Caco-2 (cell line): ENCODE data around the gene LYPD3. TPM values are rescaled to one million over a fixed set of nuclear protein-coding genes. Genes with fewer than 3 reads are reported as not detected.

Source experiments
- BruUV-seq: library from RNA; stranded (reverse); fragments of 400-500 nt; replicated peaks from 2 replicates; lab custom pipeline; 2021; lab: Mats Ljungman, UMichigan
- CTCF ChIA-PET: fragments of 300-600 bp; sonication (Branson Sonifier 250); formaldehyde crosslinking; loops from one replicate; lab custom pipeline; 2022; ENCODE audit warnings: antibody characterized with exemption; lab: Charles Lee
- POLR2A ChIA-PET: fragments of 300-600 bp; sonication (Branson Sonifier 250); formaldehyde crosslinking; loops from one replicate; lab custom pipeline; 2022; ENCODE audit warnings: antibody characterized with exemption; lab: Charles Lee
- DNase-seq, 2 experiments: peaks; one replicate each; pipeline versions ENCODE4 v3.0.0 to v3.0.0-alpha.2; 2020 to 2022
- H3K27me3 ChIP-seq: replicated peaks from 2 replicates; pipeline ENCODE4 v1.6.0; 2011; ENCODE audit warnings: low read length; ENCODE audit not compliant: control insufficient read depth, insufficient read depth
- H3K36me3 ChIP-seq: 2 replicates; pipeline ENCODE4 v1.5.1; 2011; ENCODE audit warnings: low read length; ENCODE audit not compliant: control insufficient read depth, insufficient read depth
- H3K4me1 ChIP-seq: fragments of 250-450 bp; sonication (Bioruptor Pico); 2 replicates; pipeline ENCODE4 v1.5.1; 2020; ENCODE audit warnings: mild to moderate bottlenecking
- H3K4me3 ChIP-seq: 2 replicates; pipeline ENCODE4 v1.5.1; 2011; ENCODE audit warnings: low read depth, mild to moderate bottlenecking, control low read depth, low read length
- H3K9me3 ChIP-seq: fragments of 250-450 bp; sonication (Bioruptor Pico); 2 replicates; pipeline ENCODE4 v1.5.1; 2020; ENCODE audit warnings: mild to moderate bottlenecking, moderate library complexity
- H3K27ac Mint-ChIP-seq: one replicate; pipeline ENCODE4 v1.8.0; 2022; ENCODE audit warnings: mixed read lengths; ENCODE audit not compliant: unreplicated experiment
- H3K27me3 Mint-ChIP-seq: one replicate; pipeline ENCODE4 v1.8.0; 2022; ENCODE audit warnings: mixed read lengths; ENCODE audit not compliant: insufficient read depth, unreplicated experiment
- H3K36me3 Mint-ChIP-seq: one replicate; pipeline ENCODE4 v1.8.0; 2022; ENCODE audit warnings: mild to moderate bottlenecking, mixed read lengths; ENCODE audit not compliant: insufficient read depth, unreplicated experiment
- H3K4me1 Mint-ChIP-seq: one replicate; pipeline ENCODE4 v1.8.0; 2022; ENCODE audit warnings: low read depth, mixed read lengths; ENCODE audit not compliant: unreplicated experiment
- H3K4me3 Mint-ChIP-seq: one replicate; pipeline ENCODE4 v1.8.0; 2022; ENCODE audit warnings: mild to moderate bottlenecking, moderate library complexity, mixed read lengths; ENCODE audit not compliant: unreplicated experiment
- H3K9me3 Mint-ChIP-seq: one replicate; pipeline ENCODE4 v1.8.0; 2022; ENCODE audit warnings: mixed read lengths; ENCODE audit not compliant: unreplicated experiment
- intact Hi-C: fragments of 100-400 bp; cut with micrococcal nuclease; formaldehyde crosslinking; loops from one replicate; pipeline ENCODE4 v1.10.0; 2022; ENCODE audit not compliant: unreplicated experiment
- total RNA-seq: library from RNA; stranded (reverse); gene quantifications from 2 replicates; pipeline ENCODE4 v1.2.3, GENCODE V29; 2022
- TF ChIP-seq, protein P1 (sequence below), 2 experiments: fragments of 200-600 bp in 1 of 2; IDR thresholded peaks; 1 replicate in 1 of 2; 2 replicates in 1 of 2; pipeline versions ENCODE4 v1.5.1 to v1.8.0; 2011 to 2022; ENCODE audit warnings: antibody characterized with exemption in 1 of 2, control low read depth in 1 of 2, inconsistent platforms in 1 of 2, low read depth in 1 of 2, low read length in 1 of 2, mild to moderate bottlenecking in 1 of 2, moderate library complexity in 1 of 2; ENCODE audit not compliant: insufficient read depth in 1 of 2, severe bottlenecking in 1 of 2, unreplicated experiment in 1 of 2

The LYPD3 gene
- total RNA-seq, 1 experiment from 2014 or later: 1.3 TPM

DNA sequence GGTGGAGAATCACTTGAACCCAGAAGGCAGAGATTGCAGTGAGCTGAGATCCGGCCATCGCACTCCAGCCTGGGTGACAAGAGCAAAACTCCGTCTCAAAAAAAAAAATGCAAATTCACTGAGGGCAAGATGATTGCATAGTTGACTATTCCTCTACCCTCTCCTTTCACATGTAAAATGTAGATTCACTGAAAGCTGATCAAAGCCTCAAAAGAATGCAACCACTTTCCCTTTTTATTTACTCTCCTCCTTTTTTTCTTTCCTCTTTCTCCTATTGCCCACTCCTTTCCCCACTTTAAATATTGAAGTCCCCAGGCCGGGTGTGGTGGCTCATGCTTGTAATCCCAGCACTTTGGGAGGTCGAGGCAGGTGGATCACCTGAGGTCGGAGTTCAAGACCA, 44.5 kb downstream of the LYPD3 start:
- H3K27ac Mint-ChIP-seq: no peak overlapping the region
- CTCF ChIA-PET: interaction anchor here (0.7 kb wide), 1 partner anchor 988 kb away, joined by 4 read pairs; no protein-coding TSS in a partner anchor

DNA sequence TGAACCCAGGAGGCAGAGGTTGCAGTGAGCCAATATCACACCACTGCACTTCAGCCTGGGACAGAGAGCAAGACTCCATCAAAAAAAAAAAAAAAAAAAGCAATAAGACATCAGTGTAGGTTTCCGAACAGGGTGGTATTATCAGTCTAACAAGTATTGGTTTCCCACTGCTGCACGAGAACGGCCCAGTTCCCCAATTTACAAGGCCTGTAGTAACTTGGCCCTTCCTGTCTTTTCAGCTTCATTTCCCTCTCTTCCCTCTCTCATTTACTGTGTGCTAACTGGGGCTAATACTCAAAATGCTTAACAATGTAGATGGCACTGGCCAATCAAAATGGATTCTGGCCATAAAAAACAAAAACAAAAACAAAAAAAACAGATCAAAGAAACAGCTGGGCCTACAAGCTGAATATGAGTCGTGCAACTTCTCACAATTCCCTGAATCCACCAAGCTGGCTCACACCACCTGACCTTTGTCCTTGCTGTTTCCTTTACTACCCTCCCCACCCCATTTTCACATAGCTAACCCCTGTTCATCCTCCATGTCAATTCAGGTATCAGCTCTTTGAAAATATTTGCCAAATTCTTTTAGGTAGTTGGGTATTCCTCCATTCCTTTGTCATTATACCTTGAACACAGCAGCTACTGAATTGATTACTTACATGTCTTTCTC, 48.3 kb downstream of the LYPD3 start:
- no peak overlapping the region for H3K4me3 ChIP-seq
- POLR2A ChIA-PET: no interaction called here
- no TSS peak for BruUV-seq

More for the DNA sequence above, 44.5 kb downstream of the LYPD3 start:
- no peak for DNase-seq
- TF ChIP-seq, protein P1, sequence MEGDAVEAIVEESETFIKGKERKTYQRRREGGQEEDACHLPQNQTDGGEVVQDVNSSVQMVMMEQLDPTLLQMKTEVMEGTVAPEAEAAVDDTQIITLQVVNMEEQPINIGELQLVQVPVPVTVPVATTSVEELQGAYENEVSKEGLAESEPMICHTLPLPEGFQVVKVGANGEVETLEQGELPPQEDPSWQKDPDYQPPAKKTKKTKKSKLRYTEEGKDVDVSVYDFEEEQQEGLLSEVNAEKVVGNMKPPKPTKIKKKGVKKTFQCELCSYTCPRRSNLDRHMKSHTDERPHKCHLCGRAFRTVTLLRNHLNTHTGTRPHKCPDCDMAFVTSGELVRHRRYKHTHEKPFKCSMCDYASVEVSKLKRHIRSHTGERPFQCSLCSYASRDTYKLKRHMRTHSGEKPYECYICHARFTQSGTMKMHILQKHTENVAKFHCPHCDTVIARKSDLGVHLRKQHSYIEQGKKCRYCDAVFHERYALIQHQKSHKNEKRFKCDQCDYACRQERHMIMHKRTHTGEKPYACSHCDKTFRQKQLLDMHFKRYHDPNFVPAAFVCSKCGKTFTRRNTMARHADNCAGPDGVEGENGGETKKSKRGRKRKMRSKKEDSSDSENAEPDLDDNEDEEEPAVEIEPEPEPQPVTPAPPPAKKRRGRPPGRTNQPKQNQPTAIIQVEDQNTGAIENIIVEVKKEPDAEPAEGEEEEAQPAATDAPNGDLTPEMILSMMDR (IDR thresholded peaks at IDR 0.05; ENCODE audit: insufficient read depth in 1 of 2, low read depth in 1 of 2, low read length in 1 of 2, severe bottlenecking in 1 of 2, unreplicated experiment in 1 of 2): no peak
- no peaks in the 10 kb centered on the region for H3K36me3 ChIP-seq
- H3K4me3 Mint-ChIP-seq: no peak overlapping the region
- H3K4me1 ChIP-seq: peaks cover 24% of the 10 kb centered on the region
- no peaks in the 10 kb centered on the region for H3K27me3 ChIP-seq
- H3K4me3 ChIP-seq: no peak overlapping the region
- H3K9me3 ChIP-seq: no peaks in the 10 kb centered on the region; the same call in 1 of the 2 replicates
- H3K27me3 Mint-ChIP-seq: no peaks in the 10 kb centered on the region
- peaks cover 11% of the 10 kb centered on the region for H3K4me1 Mint-ChIP-seq
- BruUV-seq: no TSS peak
- H3K9me3 Mint-ChIP-seq: peaks cover 16% of the 10 kb centered on the region
- intact Hi-C loops: no loop called here
- POLR2A ChIA-PET: no interaction called here
- peaks cover 6% of the 10 kb centered on the region for H3K36me3 Mint-ChIP-seq

DNA sequence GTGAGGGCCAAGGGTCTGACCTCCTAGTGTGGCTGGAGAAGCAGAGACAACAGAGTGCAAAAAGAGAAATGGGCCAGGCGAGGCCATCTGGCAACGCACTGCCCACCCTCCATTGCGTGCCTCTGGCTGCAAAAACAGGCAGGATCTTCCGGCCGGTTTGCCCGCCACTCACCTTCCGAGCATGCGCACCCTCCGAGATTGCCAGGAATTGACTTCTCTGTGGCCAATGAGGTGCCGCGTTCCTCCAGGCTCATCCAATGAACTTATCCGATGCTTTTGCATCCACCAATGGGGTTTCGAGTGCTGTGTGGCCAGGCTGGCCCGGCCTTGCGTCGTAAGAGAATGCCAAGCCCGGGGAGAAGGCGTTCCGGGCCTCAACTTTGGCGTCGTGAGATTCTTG, 50.9 kb downstream of the LYPD3 start, which contains the start of gene TEX101:
Gene TEX101 (plus strand): TSS at position 337 of the 400 bp plus-strand sequence. CDS start 1,030 bp downstream, outside the sequence.
- H3K4me3 ChIP-seq: no peak within 1 kb of the TSS
- peaks cover 5% of the 10 kb centered on the region; the same call in 1 of the 2 replicates for H3K9me3 ChIP-seq
- intact Hi-C loops: no loop called here
- ChIA-PET POLR2A (no interaction called here), CTCF (no interaction called here)
- TF ChIP-seq, protein P1 (IDR thresholded peaks at IDR 0.05; ENCODE audit: insufficient read depth in 1 of 2, low read depth in 1 of 2, low read length in 1 of 2, severe bottlenecking in 1 of 2, unreplicated experiment in 1 of 2): no peak
- H3K4me1 Mint-ChIP-seq: peaks cover 24% of the 10 kb centered on the region
- H3K36me3 Mint-ChIP-seq: peaks cover 6% of the 10 kb centered on the region
- H3K9me3 Mint-ChIP-seq: peaks cover 23% of the 10 kb centered on the region
- no peak within 1 kb of the TSS for H3K4me3 Mint-ChIP-seq
- DNase-seq: no peak
- BruUV-seq: no TSS peak
- H3K27me3 ChIP-seq: no peaks in the 10 kb centered on the region
- H3K36me3 ChIP-seq: no peaks in the 10 kb centered on the region
- no peaks in the 10 kb centered on the region for H3K27me3 Mint-ChIP-seq
- peak within 1 kb of the TSS; percentile 86 for H3K27ac Mint-ChIP-seq
- peaks cover 32% of the 10 kb centered on the region for H3K4me1 ChIP-seq

More for the DNA sequence above, 48.3 kb downstream of the LYPD3 start:
- H3K27ac Mint-ChIP-seq: peak overlapping the region; percentile 86
- Histone ChIP-seq H3K4me1 (peaks cover 33% of the 10 kb centered on the region), H3K27me3 (no peaks in the 10 kb centered on the region), H3K36me3 (no peaks in the 10 kb centered on the region), H3K9me3 (peaks cover 5% of the 10 kb centered on the region; the same call in 1 of the 2 replicates)
- peaks cover 25% of the 10 kb centered on the region for H3K9me3 Mint-ChIP-seq
- H3K36me3 Mint-ChIP-seq: peaks cover 6% of the 10 kb centered on the region
- TF ChIP-seq, protein P1 (IDR thresholded peaks at IDR 0.05; ENCODE audit: insufficient read depth in 1 of 2, low read depth in 1 of 2, low read length in 1 of 2, severe bottlenecking in 1 of 2, unreplicated experiment in 1 of 2): no peak
- H3K4me1 Mint-ChIP-seq: peaks cover 21% of the 10 kb centered on the region
- intact Hi-C loops: loop anchor here (1.0 kb wide), 1 partner anchor 10 kb away; no protein-coding TSS in a partner anchor
- peak overlapping the region; percentile 39 for H3K4me3 Mint-ChIP-seq
- CTCF ChIA-PET: interaction anchor here (0.6 to 1.4 kb wide), 4 partner anchors 9 to 85 kb away, joined by 3 to 8 read pairs (median 4); no protein-coding TSS in a partner anchor
- no peaks in the 10 kb centered on the region for H3K27me3 Mint-ChIP-seq
- peak; percentile 57 for DNase-seq
